C4-2B (cell line): ENCODE measurements around the gene RINL.
"Not testable (repeated sequence)": the region's sequence is repeated elsewhere in the genome, so short reads cannot be mapped to it uniquely, and the experiment has no call there.

Experiments
- H3K27ac ChIP-seq: fragments of 450-650 bp; 2 replicates; pipeline ENCODE4 v1.5.1; 2017
- CTCF ChIP-seq: fragments of 450-650 bp; conservative IDR thresholded peaks from 2 replicates; pipeline ENCODE4 v1.5.1; 2017; ENCODE audit warnings: mild to moderate bottlenecking
- ZFX ChIP-seq: fragments of 450-650 bp; IDR thresholded peaks from 2 replicates; pipeline ENCODE4 v1.6.1; 2017

Gene RINL

GRCh38 chr19:38856813-38857212 lies 21.3 kb downstream of the RINL start:
- H3K27ac ChIP-seq, result no peak overlapping the region
- TF ChIP-seq ZFX (no peak), CTCF (no peak)

GRCh38 chr19:38855751-38856150 lies 22.3 kb downstream of the RINL start:
- H3K27ac ChIP-seq, result not testable (repeated sequence)

GRCh38 chr19:38854961-38855360 lies 23.1 kb downstream of the RINL start:
- H3K27ac ChIP-seq, result not testable (repeated sequence)

- peak overlapping the region; percentile 92 for H3K27ac ChIP-seq
- TF ChIP-seq CTCF, result no peak
These were observed 24.9 kb downstream of the RINL start for GRCh38 chr19:38853214-38853613.

- TF ChIP-seq CTCF, result no peak
- no peak for TF ChIP-seq ZFX
- H3K27ac ChIP-seq, result peak overlapping the region; percentile 92
These were observed 25.6 kb downstream of the RINL start for GRCh38 chr19:38852231-38853044.

- peak overlapping the region; percentile 92 for H3K27ac ChIP-seq
- TF ChIP-seq ZFX, result no peak; the same call in 1 of the 2 replicates
- TF ChIP-seq CTCF, result no peak
These were observed 26.3 kb downstream of the RINL start for GRCh38 chr19:38851622-38852230.

- TF ChIP-seq ZFX (no peak), CTCF (no peak)
- H3K27ac ChIP-seq, result peak overlapping the region; percentile 92
These were observed 27.0 kb downstream of the RINL start for GRCh38 chr19:38850976-38851621.

- no peak for TF ChIP-seq ZFX
- TF ChIP-seq CTCF, result no peak
- peak overlapping the region; percentile 92 for H3K27ac ChIP-seq
These were observed 27.6 kb downstream of the RINL start for GRCh38 chr19:38850436-38850975.
